NCI-H2196 (cell line): ENCODE results near the gene RARG.

Experiments
- DNase-seq: peaks from one replicate; lab custom pipeline; 2025; ENCODE audit not compliant: unreplicated experiment; lab: John Stamatoyannopoulos, UW

The RARG gene

GRCh38 chr12:53224061-53224896 lies 7.7 kb downstream of the RARG start:
- no peak for DNase-seq

GRCh38 chr12:53223389-53224060 lies 8.5 kb downstream of the RARG start:
- DNase-seq = no peak

- DNase-seq = no peak
These were observed 9.2 kb downstream of the RARG start for GRCh38 chr12:53222806-53223261.

- DNase-seq = no peak
These were observed 9.8 kb downstream of the RARG start for GRCh38 chr12:53222170-53222721.

GRCh38 chr12:53221203-53222080 lies 10.6 kb downstream of the RARG start:
- DNase-seq = peak; percentile 60

- peak; percentile 97 for DNase-seq
These were observed 11.3 kb downstream of the RARG start for GRCh38 chr12:53220694-53221202.

- peak; percentile 34 for DNase-seq
These were observed 11.9 kb downstream of the RARG start for GRCh38 chr12:53219956-53220693.

- DNase-seq = no peak
These were observed 12.6 kb downstream of the RARG start for GRCh38 chr12:53219292-53219955.

- no peak for DNase-seq
These were observed 13.3 kb downstream of the RARG start for GRCh38 chr12:53218551-53219291.

- DNase-seq = no peak
These were observed 14.1 kb downstream of the RARG start for GRCh38 chr12:53217931-53218307.

- DNase-seq = no peak
These were observed 14.7 kb downstream of the RARG start for GRCh38 chr12:53217051-53217930.

GRCh38 chr12:53215497-53215896 lies 16.5 kb downstream of the RARG start:
- no peak for DNase-seq

GRCh38 chr12:53214687-53215455 lies 17.1 kb downstream of the RARG start:
- no peak for DNase-seq

GRCh38 chr12:53214221-53214620 lies 17.8 kb downstream of the RARG start:
- no peak for DNase-seq

GRCh38 chr12:53213348-53213747 lies 18.7 kb downstream of the RARG start:
- peak; percentile 84 for DNase-seq

- no peak for DNase-seq
These were observed 19.1 kb downstream of the RARG start for GRCh38 chr12:53212931-53213330.
